B cell (primary cell): ENCODE results near the gene SLC25A34. TPM values are rescaled to one million over a fixed set of nuclear protein-coding genes. Genes with fewer than 3 reads are reported as not detected.

Experiments
- ATAC-seq: fragments of 200-7000 bp; cut with Tn5 transposase; one replicate; pipeline ENCODE4 v1.10.0; 2021; ENCODE audit warnings: low read depth, mild to moderate bottlenecking, moderate number of reproducible peaks, moderate library complexity
- CTCF ChIA-PET: fragments of 350-600 bp; sonication (Branson Sonifier 250); formaldehyde crosslinking; loops from one replicate; lab custom pipeline; 2021; ENCODE audit warnings: antibody characterized with exemption, inconsistent platforms; lab: Charles Lee
- POLR2A ChIA-PET: fragments of 350-600 bp; sonication (Branson Sonifier 250); formaldehyde crosslinking; loops from one replicate; lab custom pipeline; 2021; ENCODE audit warnings: antibody characterized with exemption; lab: Charles Lee
- DNase-seq: peaks from one replicate; pipeline ENCODE4 v3.0.0; 2013
- H2AFZ ChIP-seq: 2 replicates; pipeline ENCODE4 v1.6.1; 2012; ENCODE audit warnings: mild to moderate bottlenecking, low read depth, low read length; ENCODE audit not compliant: insufficient read depth, poor library complexity, severe bottlenecking
- H3K27ac ChIP-seq, 2 donors: 1 replicate in 1 of 2; 2 replicates in 1 of 2; pipeline ENCODE4 v1.5.1; 2012 to 2013; ENCODE audit warnings: low read length in 2 of 2, mild to moderate bottlenecking in 2 of 2, moderate library complexity in 1 of 2
- H3K27me3 ChIP-seq, 4 experiments: fragments of 200-600 bp in 1 of 4; sonication (generic) in 1 of 4; replicated peaks in 1 of 4; 1 replicate in 2 of 4; 2 replicates in 2 of 4; pipeline versions ENCODE4 v1.6.1 to v1.7.0; 2013 to 2016; ENCODE audit warnings: low read length in 3 of 4, mild to moderate bottlenecking in 2 of 4, mixed read lengths in 1 of 4, moderate library complexity in 1 of 4; ENCODE audit not compliant: insufficient read depth in 4 of 4, control insufficient read depth in 3 of 4; ENCODE audit errors: control extremely low read depth in 1 of 4
- H3K36me3 ChIP-seq, 2 experiments: replicated peaks in 1 of 2; 1 replicate in 1 of 2; 2 replicates in 1 of 2; pipeline versions ENCODE4 v1.6.1 to v1.7.1; 2013; ENCODE audit warnings: low read length in 1 of 2; ENCODE audit not compliant: insufficient read depth in 2 of 2, control insufficient read depth in 1 of 2; ENCODE audit errors: control extremely low read depth in 1 of 2, extremely low read depth in 1 of 2
- H3K4me1 ChIP-seq, 2 donors: fragments of 200-600 bp in 1 of 2; sonication (generic) in 1 of 2; 1 replicate in 1 of 2; 2 replicates in 1 of 2; pipeline versions ENCODE4 v1.5.1 to v1.6.1; 2013 to 2017; ENCODE audit warnings: low read length in 2 of 2; ENCODE audit not compliant: control insufficient read depth in 2 of 2, insufficient read depth in 2 of 2
- H3K4me2 ChIP-seq: replicated peaks from 2 replicates; pipeline ENCODE3; 2012; ENCODE audit warnings: mild to moderate bottlenecking, low read depth, low read length; ENCODE audit not compliant: poor library complexity, severe bottlenecking
- H3K4me3 ChIP-seq, 5 experiments: fragments of 200-600 bp in 1 of 5; sonication (generic) in 1 of 5; 1 replicate in 3 of 5; 2 replicates in 2 of 5; pipeline versions ENCODE4 v1.5.1 to v1.7.0; 2011 to 2016; ENCODE audit warnings: low read length in 4 of 5, mild to moderate bottlenecking in 4 of 5, low read depth in 2 of 5, control low read depth in 1 of 5, moderate library complexity in 1 of 5; ENCODE audit not compliant: insufficient read depth in 1 of 5; ENCODE audit errors: control extremely low read depth in 1 of 5, extremely low read depth in 1 of 5
- H3K79me2 ChIP-seq: fragments of 200-600 bp; sonication (generic); one replicate; pipeline ENCODE4 v1.6.0; 2016; ENCODE audit warnings: low read length; ENCODE audit not compliant: control insufficient read depth, insufficient read depth
- H3K9ac ChIP-seq: fragments of 200-600 bp; sonication (generic); 2 replicates; pipeline ENCODE4 v1.6.1; 2017; ENCODE audit warnings: mild to moderate bottlenecking, low read length, moderate library complexity
- H3K9me3 ChIP-seq, 3 donors: one replicate each; pipeline versions ENCODE4 v1.6.1 to v1.7.1; 2013; ENCODE audit warnings: low read length in 2 of 3; ENCODE audit not compliant: control insufficient read depth in 2 of 3, insufficient read depth in 1 of 3; ENCODE audit errors: control extremely low read depth in 1 of 3
- H4K20me1 ChIP-seq: 2 replicates; pipeline ENCODE4 v1.6.0; 2012; ENCODE audit warnings: mild to moderate bottlenecking, low read length; ENCODE audit not compliant: insufficient read depth, control insufficient read depth, poor library complexity, severe bottlenecking
- H3K27ac Mint-ChIP-seq: one replicate; pipeline ENCODE4 v1.8.0; 2021; ENCODE audit warnings: mixed read lengths
- H3K27me3 Mint-ChIP-seq: one replicate; pipeline ENCODE4 v1.8.0; 2021; ENCODE audit warnings: mixed read lengths
- H3K4me1 Mint-ChIP-seq: one replicate; pipeline ENCODE4 v1.8.0; 2021; ENCODE audit warnings: mixed read lengths
- H3K4me3 Mint-ChIP-seq: one replicate; pipeline ENCODE4 v1.8.0; 2021; ENCODE audit warnings: mixed read lengths
- H3K9me3 Mint-ChIP-seq: one replicate; pipeline ENCODE4 v1.8.0; 2022; ENCODE audit warnings: mixed read lengths; ENCODE audit not compliant: insufficient read depth
- CTCF ChIP-seq: fragments of 200-600 bp; IDR thresholded peaks from one replicate; pipeline ENCODE4 v1.8.0; 2022; ENCODE audit warnings: antibody characterized with exemption, mild to moderate bottlenecking
- EZH2 ChIP-seq: IDR thresholded peaks from 2 replicates; pipeline ENCODE4 v1.6.1; 2012; ENCODE audit warnings: borderline replicate concordance, low read depth, mild to moderate bottlenecking, moderate library complexity, low read length; ENCODE audit not compliant: insufficient read depth, poor library complexity, severe bottlenecking
- whole genome bisulfite sequencing: methylation state at CpG from one replicate; pipeline ENCODE4 v1.1.5; 2013; ENCODE audit warnings: missing lambda C conversion rate; ENCODE audit not compliant: insufficient coverage; 5-methylcytosine and 5-hydroxymethylcytosine counted together
- intact Hi-C: fragments of 100-400 bp; cut with micrococcal nuclease; formaldehyde crosslinking; loops from one replicate; pipeline ENCODE4 v1.10.0; 2022
- polyA plus RNA-seq: library from polyadenylated mRNA; depleted of rRNA; stranded (reverse); fragments of >200 nt; gene quantifications from 2 replicates; pipeline ENCODE4 v1.2.3, GENCODE V29; 2012
- total RNA-seq, 2 donors: library from RNA; stranded (reverse); fragments of 120-200 nt in 1 of 2; gene quantifications; 1 replicate in 1 of 2; 2 replicates in 1 of 2; pipeline versions ENCODE4 v1.2.3 to v1.2.4, GENCODE V29; 2013 to 2022

SLC25A34 gene
- total and polyA plus RNA-seq, 2 donors (not counting 1 experiment from before 2014, with no cell fraction given) = 4.6 to 5.4 TPM

GRCh38 chr1:15692121-15692682, 43.9 kb upstream of the SLC25A34 start:
- TF ChIP-seq EZH2 (no peak), CTCF (no peak)
- ATAC-seq (no peak), DNase-seq (no peak)
- 80% methylated on average over 1 of the region's 5 CpGs for WGBS
- intact Hi-C loops = loop anchor here (10.0 kb wide), 1 partner anchor 153 kb away; the partner anchor contains the start of gene SPEN
- no peak overlapping the region for H3K9ac ChIP-seq
- H3K4me1 Mint-ChIP-seq = peaks cover 66% of the 10 kb centered on the region
- H4K20me1 ChIP-seq = peaks cover 40% of the 10 kb centered on the region
- H3K27me3 ChIP-seq = no peaks in the 10 kb centered on the region
- ChIA-PET CTCF (no interaction called here), POLR2A (no interaction called here)
- no peak overlapping the region for H2AFZ ChIP-seq
- no peak overlapping the region for H3K4me3 Mint-ChIP-seq
- no peaks in the 10 kb centered on the region for H3K9me3 ChIP-seq
- no peaks in the 10 kb centered on the region for H3K27me3 Mint-ChIP-seq
- peaks cover 22 to 34% of the 10 kb centered on the region in 2 donors for H3K4me1 ChIP-seq
- H3K27ac Mint-ChIP-seq = peak overlapping the region; percentile 79
- H3K4me3 ChIP-seq = no peak overlapping the region
- peaks cover 90% of the 10 kb centered on the region for H3K79me2 ChIP-seq
- peaks cover 2 to 3% of the 10 kb centered on the region in 2 experiments for H3K36me3 ChIP-seq
- H3K4me2 ChIP-seq = no peak overlapping the region
- H3K9me3 Mint-ChIP-seq = no peaks in the 10 kb centered on the region
- H3K27ac ChIP-seq = peak overlapping the region in 1 of 2 donors; percentile 48

GRCh38 chr1:15693371-15693770, 42.7 kb upstream of the SLC25A34 start:
- intact Hi-C loops = loop anchor here (10.0 kb wide), 1 partner anchor 151 kb away; the partner anchor contains the start of gene SPEN
- H3K79me2 ChIP-seq = peaks cover 79% of the 10 kb centered on the region
- no peaks in the 10 kb centered on the region for H3K9me3 ChIP-seq
- no peak overlapping the region for H3K4me3 ChIP-seq
- H3K4me3 Mint-ChIP-seq = no peak overlapping the region
- 85% methylated on average over 5 of the region's 5 CpGs for WGBS
- H3K27ac Mint-ChIP-seq = peak overlapping the region; percentile 74
- no peaks in the 10 kb centered on the region for H3K27me3 ChIP-seq
- peaks cover 67% of the 10 kb centered on the region for H3K4me1 Mint-ChIP-seq
- no peak for ATAC-seq
- peaks cover 2 to 3% of the 10 kb centered on the region in 2 experiments for H3K36me3 ChIP-seq
- DNase-seq = no peak
- no peaks in the 10 kb centered on the region for H3K27me3 Mint-ChIP-seq
- no peak overlapping the region for H2AFZ ChIP-seq
- no peak overlapping the region for H3K4me2 ChIP-seq
- CTCF ChIA-PET = interaction anchor here (0.7 to 1.2 kb wide), 2 partner anchors 9 to 97 kb away, joined by 3 to 4 read pairs; no protein-coding TSS in a partner anchor
- POLR2A ChIA-PET = interaction anchor here (0.7 to 1.2 kb wide), 2 partner anchors 8 to 9 kb away, joined by 3 to 5 read pairs; no protein-coding TSS in a partner anchor
- H3K27ac ChIP-seq = peak overlapping the region in 1 of 2 donors; percentile 44
- peaks cover 39% of the 10 kb centered on the region for H4K20me1 ChIP-seq
- TF ChIP-seq EZH2 (no peak), CTCF (no peak)
- H3K4me1 ChIP-seq = peaks cover 34 to 45% of the 10 kb centered on the region in 2 donors
- no peak overlapping the region for H3K9ac ChIP-seq
- H3K9me3 Mint-ChIP-seq = no peaks in the 10 kb centered on the region
